ENCODE measurements around the gene RNASE12.

- TF ChIP-seq POLR2AphosphoS5 (IDR thresholded peaks at IDR 0.05; ENCODE audit: low read depth, low read length) = no peak
- TF ChIP-seq SIN3A (IDR thresholded peaks at IDR 0.05; ENCODE audit: borderline replicate concordance, insufficient read depth, low read length) = no peak
Observed at GRCh38 chr14:20610002-20610765, 19.0 kb upstream of the RNASE12 start.

Measured in PFSK-1 (cell line).